ENCODE data around the gene GNB1.

The GNB1 gene

GRCh38 chr1:1842360-1843146 is 48.3 kb downstream of the GNB1 start:
- DNase-seq (ENCODE audit: low spot score), result no peak
- no peak for TF ChIP-seq CTCF (IDR thresholded peaks at IDR 0.05; ENCODE audit: extremely low read depth, missing control alignments)

GRCh38 chr1:1841575-1841995 is 49.3 kb downstream of the GNB1 start:
- TF ChIP-seq CTCF (IDR thresholded peaks at IDR 0.05; ENCODE audit: extremely low read depth, missing control alignments), result no peak

GRCh38 chr1:1839311-1839965 is 51.4 kb downstream of the GNB1 start:
- DNase-seq (ENCODE audit: low spot score), result no peak
- TF ChIP-seq CTCF (IDR thresholded peaks at IDR 0.05; ENCODE audit: extremely low read depth, missing control alignments), result no peak

More at GRCh38 chr1:1841575-1841995, 49.3 kb downstream of the GNB1 start:
- DNase-seq (ENCODE audit: low spot score), result no peak

GRCh38 chr1:1836119-1836518 is 54.8 kb downstream of the GNB1 start:
- TF ChIP-seq CTCF (IDR thresholded peaks at IDR 0.05; ENCODE audit: extremely low read depth, missing control alignments), result no peak
- DNase-seq (ENCODE audit: low spot score), result no peak

GRCh38 chr1:1835546-1835945 is 55.3 kb downstream of the GNB1 start:
- no peak for DNase-seq (ENCODE audit: low spot score)
- no peak for TF ChIP-seq CTCF (IDR thresholded peaks at IDR 0.05; ENCODE audit: extremely low read depth, missing control alignments)

GRCh38 chr1:1833916-1834325 is 57.0 kb downstream of the GNB1 start:
- no peak for TF ChIP-seq CTCF (IDR thresholded peaks at IDR 0.05; ENCODE audit: extremely low read depth, missing control alignments)
- peak; percentile 28 for DNase-seq (ENCODE audit: low spot score)

- no peak for TF ChIP-seq CTCF (IDR thresholded peaks at IDR 0.05; ENCODE audit: extremely low read depth, missing control alignments)
- DNase-seq (ENCODE audit: low spot score), result no peak
These were observed 57.4 kb downstream of the GNB1 start for GRCh38 chr1:1833456-1833855.
